Neural cell (in vitro differentiated cells): ENCODE measurements around the gene CABP7. TPM values are rescaled to one million over a fixed set of nuclear protein-coding genes. Genes with fewer than 3 reads are reported as not detected.

Experiments
- H2AFZ ChIP-seq: fragments of 200-600, 300-800 bp; sonication (generic), shearing (Covaris generic); 2 replicates; pipeline ENCODE4 v1.6.0; 2014; ENCODE audit warnings: low read depth, mild to moderate bottlenecking, antibody characterized with exemption, low read length, moderate library complexity
- H3F3A ChIP-seq: fragments of 200-600 bp; shearing (Covaris generic); 2 replicates; pipeline ENCODE4 v1.6.1; 2016; ENCODE audit warnings: mild to moderate bottlenecking, moderate library complexity, mixed read lengths, antibody characterized with exemption, low read length; ENCODE audit not compliant: insufficient read depth, poor library complexity, severe bottlenecking
- H3K27ac ChIP-seq: fragments of 200-600, 300-800 bp; sonication (generic), shearing (Covaris generic); 2 replicates; pipeline ENCODE4 v1.5.1; 2014; ENCODE audit warnings: mild to moderate bottlenecking, low read length, moderate library complexity
- H3K27me3 ChIP-seq: fragments of 300-800, 200-600 bp; sonication (generic), shearing (Covaris generic); 2 replicates; pipeline ENCODE4 v1.6.0; 2014; ENCODE audit warnings: mild to moderate bottlenecking, low read depth, low read length, moderate library complexity; ENCODE audit not compliant: insufficient read depth
- H3K36me3 ChIP-seq: fragments of 300-800, 200-600 bp; sonication (generic), shearing (Covaris generic); 2 replicates; pipeline ENCODE4 v1.5.1; 2014; ENCODE audit warnings: mild to moderate bottlenecking, antibody characterized with exemption, low read length, moderate library complexity; ENCODE audit not compliant: insufficient read depth
- H3K4me2 ChIP-seq: fragments of 300-800, 200-600 bp; sonication (generic), shearing (Covaris generic); 2 replicates; pipeline ENCODE4 v1.6.0; 2014; ENCODE audit warnings: mild to moderate bottlenecking, low read length
- H3K4me3 ChIP-seq: fragments of 300-800, 200-600 bp; sonication (generic), shearing (Covaris generic); 2 replicates; pipeline ENCODE4 v1.5.1; 2014; ENCODE audit warnings: mild to moderate bottlenecking, low read length, moderate library complexity
- H3K79me2 ChIP-seq: fragments of 200-600 bp; shearing (Covaris generic); replicated peaks from 2 replicates; pipeline ENCODE4 v1.6.0; 2014; ENCODE audit warnings: mild to moderate bottlenecking, low read length, moderate library complexity; ENCODE audit not compliant: insufficient read depth
- H3K9ac ChIP-seq: fragments of 300-800, 200-600 bp; sonication (generic), shearing (Covaris generic); 2 replicates; pipeline ENCODE4 v1.6.1; 2016; ENCODE audit warnings: mild to moderate bottlenecking, low read length, mixed read lengths
- H3K9me2 ChIP-seq: fragments of 200-600 bp; shearing (Covaris generic); 2 replicates; pipeline ENCODE4 v1.6.1; 2016; ENCODE audit warnings: mild to moderate bottlenecking, low read length, mixed read lengths; ENCODE audit not compliant: insufficient read depth
- H3K9me3 ChIP-seq: fragments of 200-600, 300-800 bp; sonication (generic), shearing (Covaris generic); 2 replicates; pipeline ENCODE4 v1.6.1; 2016; ENCODE audit warnings: mild to moderate bottlenecking, mixed run types, low read length, moderate library complexity, mixed read lengths
- H4K20me1 ChIP-seq: fragments of 200-600 bp; shearing (Covaris generic); 2 replicates; pipeline ENCODE4 v1.6.1; 2016; ENCODE audit warnings: mild to moderate bottlenecking, mixed run types; ENCODE audit not compliant: insufficient read depth
- CTCF ChIP-seq: fragments of 450-650 bp; IDR thresholded peaks from 2 replicates; pipeline ENCODE4 v1.5.1; 2014; ENCODE audit warnings: antibody characterized with exemption, mild to moderate bottlenecking, moderate library complexity; ENCODE audit not compliant: poor library complexity, severe bottlenecking
- EP300 ChIP-seq: fragments of 450-650 bp; conservative IDR thresholded peaks from 2 replicates; pipeline ENCODE4 v1.6.1; 2014; ENCODE audit warnings: antibody characterized with exemption, mild to moderate bottlenecking, moderate library complexity; ENCODE audit not compliant: poor library complexity, severe bottlenecking
- EZH2 ChIP-seq: fragments of 200-600, 300-800 bp; shearing (Covaris generic), sonication (generic); IDR thresholded peaks from 2 replicates; pipeline ENCODE4 v1.6.1; 2014; ENCODE audit warnings: antibody characterized with exemption, low read length, borderline replicate concordance, mild to moderate bottlenecking; ENCODE audit not compliant: insufficient read depth, poor library complexity, severe bottlenecking
- MXI1 ChIP-seq: fragments of 450-650 bp; conservative IDR thresholded peaks from 2 replicates; pipeline ENCODE4 v1.6.1; 2014; ENCODE audit warnings: antibody characterized with exemption, mild to moderate bottlenecking; ENCODE audit not compliant: poor library complexity, severe bottlenecking
- POLR2AphosphoS5 ChIP-seq: IDR thresholded peaks from 2 replicates; pipeline ENCODE4 v1.6.1; 2012
- RAD21 ChIP-seq: fragments of 450-650 bp; conservative IDR thresholded peaks from 2 replicates; pipeline ENCODE4 v1.6.1; 2014; ENCODE audit warnings: antibody characterized with exemption, mild to moderate bottlenecking, moderate library complexity
- SMC3 ChIP-seq: fragments of 450-650 bp; conservative IDR thresholded peaks from 2 replicates; pipeline ENCODE4 v1.6.1; 2014; ENCODE audit warnings: antibody characterized with exemption, mild to moderate bottlenecking, moderate library complexity; ENCODE audit not compliant: poor library complexity
- TAF1 ChIP-seq: IDR thresholded peaks from 2 replicates; pipeline ENCODE4 v1.6.1; 2012; ENCODE audit warnings: low read depth
- polyA plus RNA-seq: library from polyadenylated mRNA; depleted of rRNA; stranded (reverse); fragments of >200 nt; gene quantifications from 2 replicates; pipeline ENCODE4 v1.2.3, GENCODE V29; 2014
- TF ChIP-seq, protein P1 (sequence below): IDR thresholded peaks from 2 replicates; pipeline ENCODE4 v1.6.1; 2012; ENCODE audit warnings: borderline replicate concordance

CABP7 gene
- polyA plus RNA-seq, 1 donor from 2014 or later = 0.67 TPM

DNA sequence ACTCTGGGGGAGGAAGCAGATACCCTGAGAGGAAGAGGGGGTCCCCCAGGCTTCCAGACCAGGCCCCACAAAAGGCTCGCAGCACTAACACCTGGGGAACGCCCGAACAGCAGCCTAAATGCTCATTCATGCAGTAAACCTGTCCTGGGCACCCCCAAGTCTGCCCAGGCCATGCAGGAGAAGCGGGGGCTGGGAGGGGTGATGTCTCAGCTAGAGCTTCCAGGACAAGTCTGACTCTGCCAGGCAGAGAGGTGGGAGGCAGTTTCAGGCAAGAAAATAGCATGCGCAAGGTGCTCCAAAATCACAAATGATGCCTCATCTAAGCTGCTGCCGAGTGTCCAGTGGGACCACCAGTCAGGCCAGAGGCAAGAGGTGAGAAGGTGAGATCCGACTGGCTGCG, 14.6 kb downstream of the CABP7 start:
- no peak overlapping the region for H2AFZ ChIP-seq
- H3F3A ChIP-seq = no peaks in the 10 kb centered on the region
- no peaks in the 10 kb centered on the region for H3K27me3 ChIP-seq
- H3K9me2 ChIP-seq = no peaks in the 10 kb centered on the region
- H3K4me3 ChIP-seq = no peak overlapping the region
- no peaks in the 10 kb centered on the region for H4K20me1 ChIP-seq
- H3K4me2 ChIP-seq = no peak overlapping the region
- no peak overlapping the region for H3K9ac ChIP-seq
- H3K79me2 ChIP-seq = no peaks in the 10 kb centered on the region
- no peaks in the 10 kb centered on the region for H3K9me3 ChIP-seq
- TF ChIP-seq, protein P1, sequence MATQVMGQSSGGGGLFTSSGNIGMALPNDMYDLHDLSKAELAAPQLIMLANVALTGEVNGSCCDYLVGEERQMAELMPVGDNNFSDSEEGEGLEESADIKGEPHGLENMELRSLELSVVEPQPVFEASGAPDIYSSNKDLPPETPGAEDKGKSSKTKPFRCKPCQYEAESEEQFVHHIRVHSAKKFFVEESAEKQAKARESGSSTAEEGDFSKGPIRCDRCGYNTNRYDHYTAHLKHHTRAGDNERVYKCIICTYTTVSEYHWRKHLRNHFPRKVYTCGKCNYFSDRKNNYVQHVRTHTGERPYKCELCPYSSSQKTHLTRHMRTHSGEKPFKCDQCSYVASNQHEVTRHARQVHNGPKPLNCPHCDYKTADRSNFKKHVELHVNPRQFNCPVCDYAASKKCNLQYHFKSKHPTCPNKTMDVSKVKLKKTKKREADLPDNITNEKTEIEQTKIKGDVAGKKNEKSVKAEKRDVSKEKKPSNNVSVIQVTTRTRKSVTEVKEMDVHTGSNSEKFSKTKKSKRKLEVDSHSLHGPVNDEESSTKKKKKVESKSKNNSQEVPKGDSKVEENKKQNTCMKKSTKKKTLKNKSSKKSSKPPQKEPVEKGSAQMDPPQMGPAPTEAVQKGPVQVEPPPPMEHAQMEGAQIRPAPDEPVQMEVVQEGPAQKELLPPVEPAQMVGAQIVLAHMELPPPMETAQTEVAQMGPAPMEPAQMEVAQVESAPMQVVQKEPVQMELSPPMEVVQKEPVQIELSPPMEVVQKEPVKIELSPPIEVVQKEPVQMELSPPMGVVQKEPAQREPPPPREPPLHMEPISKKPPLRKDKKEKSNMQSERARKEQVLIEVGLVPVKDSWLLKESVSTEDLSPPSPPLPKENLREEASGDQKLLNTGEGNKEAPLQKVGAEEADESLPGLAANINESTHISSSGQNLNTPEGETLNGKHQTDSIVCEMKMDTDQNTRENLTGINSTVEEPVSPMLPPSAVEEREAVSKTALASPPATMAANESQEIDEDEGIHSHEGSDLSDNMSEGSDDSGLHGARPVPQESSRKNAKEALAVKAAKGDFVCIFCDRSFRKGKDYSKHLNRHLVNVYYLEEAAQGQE = no peak
- TF ChIP-seq RAD21 = no peak
- TF ChIP-seq POLR2AphosphoS5 = no peak
- TF ChIP-seq CTCF = no peak
- no peak for TF ChIP-seq EP300
- no peak for TF ChIP-seq SMC3
- TF ChIP-seq EZH2 = no peak
- no peak for TF ChIP-seq TAF1
- no peak for TF ChIP-seq MXI1
- H3K36me3 ChIP-seq = no peaks in the 10 kb centered on the region
- no peak overlapping the region for H3K27ac ChIP-seq

DNA sequence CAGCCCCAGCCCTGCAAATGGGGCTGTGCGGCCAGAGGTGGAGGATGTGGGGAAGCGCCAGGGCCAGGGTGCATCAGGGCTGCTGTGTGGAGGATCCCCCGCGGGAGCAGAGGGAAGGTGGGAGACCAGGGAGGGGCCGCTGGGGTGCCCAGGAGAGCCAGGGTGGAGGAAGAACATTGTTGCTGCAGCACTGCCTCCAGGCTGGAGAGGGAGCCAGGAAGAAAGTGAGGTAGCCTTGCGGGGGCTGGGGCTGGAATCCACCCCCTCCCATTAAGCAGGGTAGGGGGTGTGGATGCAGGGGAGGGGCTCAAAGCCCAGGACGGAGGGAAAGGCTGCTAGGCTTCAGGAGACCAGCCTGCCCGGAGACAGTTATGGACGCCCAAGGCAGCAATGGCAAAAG, 15.0 kb downstream of the CABP7 start:
- TF ChIP-seq TAF1 (no peak), CTCF (no peak), EP300 (no peak), RAD21 (no peak), SMC3 (no peak), EZH2 (no peak), POLR2AphosphoS5 (no peak), MXI1 (no peak)
- TF ChIP-seq, protein P1 = no peak
- Histone ChIP-seq H3K27me3 (no peaks in the 10 kb centered on the region), H3K79me2 (no peaks in the 10 kb centered on the region), H3K36me3 (no peaks in the 10 kb centered on the region), H3K27ac (no peak overlapping the region), H3K4me2 (no peak overlapping the region), H3F3A (no peaks in the 10 kb centered on the region), H3K9me2 (no peaks in the 10 kb centered on the region), H4K20me1 (no peaks in the 10 kb centered on the region), H3K9ac (no peak overlapping the region), H3K4me3 (no peak overlapping the region), H3K9me3 (no peaks in the 10 kb centered on the region), H2AFZ (no peak overlapping the region)
